ENCODE measurements around the gene ITPR2. TPM values are rescaled to one million over a fixed set of nuclear protein-coding genes. Genes with fewer than 3 reads are reported as not detected.

Gene ITPR2
- total RNA-seq, 1 experiment from 2014 or later = 16.5 TPM

- DNase-seq (ENCODE audit: low read depth) = no peak
- in situ Hi-C loops (cut with HindIII; ENCODE audit: low pct_unique_long_range_greater_than_20kb, low sequenced_read_pairs) = no loop called here
These were observed 332.9 kb downstream of the ITPR2 start for GRCh38 chr12:26499979-26500640.

GRCh38 chr12:26496170-26496569 lies 336.8 kb downstream of the ITPR2 start:
- in situ Hi-C loops (cut with HindIII; ENCODE audit: low pct_unique_long_range_greater_than_20kb, low sequenced_read_pairs) = no loop called here
- DNase-seq (ENCODE audit: low read depth) = no peak

GRCh38 chr12:26493656-26494055 lies 339.3 kb downstream of the ITPR2 start:
- in situ Hi-C loops (cut with HindIII; ENCODE audit: low pct_unique_long_range_greater_than_20kb, low sequenced_read_pairs) = no loop called here
- DNase-seq (ENCODE audit: low read depth) = peak; percentile 83

GRCh38 chr12:26492406-26492805 lies 340.6 kb downstream of the ITPR2 start:
- in situ Hi-C loops (cut with HindIII; ENCODE audit: low pct_unique_long_range_greater_than_20kb, low sequenced_read_pairs) = no loop called here
- peak; percentile 68 for DNase-seq (ENCODE audit: low read depth)

GRCh38 chr12:26489908-26490307 lies 343.1 kb downstream of the ITPR2 start:
- DNase-seq (ENCODE audit: low read depth) = no peak
- in situ Hi-C loops (cut with HindIII; ENCODE audit: low pct_unique_long_range_greater_than_20kb, low sequenced_read_pairs) = no loop called here

- no peak for DNase-seq (ENCODE audit: low read depth)
- in situ Hi-C loops (cut with HindIII; ENCODE audit: low pct_unique_long_range_greater_than_20kb, low sequenced_read_pairs) = no loop called here
These were observed 344.6 kb downstream of the ITPR2 start for GRCh38 chr12:26488351-26488750.

GRCh38 chr12:26473291-26473690 lies 359.7 kb downstream of the ITPR2 start:
- peak; percentile 72 for DNase-seq (ENCODE audit: low read depth)
- in situ Hi-C loops (cut with HindIII; ENCODE audit: low pct_unique_long_range_greater_than_20kb, low sequenced_read_pairs) = no loop called here

- DNase-seq (ENCODE audit: low read depth) = peak; percentile 19
- in situ Hi-C loops (cut with HindIII; ENCODE audit: low pct_unique_long_range_greater_than_20kb, low sequenced_read_pairs) = no loop called here
These were observed 361.4 kb downstream of the ITPR2 start for GRCh38 chr12:26471560-26471959.

- DNase-seq (ENCODE audit: low read depth) = no peak
- in situ Hi-C loops (cut with HindIII; ENCODE audit: low pct_unique_long_range_greater_than_20kb, low sequenced_read_pairs) = no loop called here
These were observed 363.4 kb downstream of the ITPR2 start for GRCh38 chr12:26469421-26470180.

GRCh38 chr12:26467351-26467750 lies 365.6 kb downstream of the ITPR2 start:
- DNase-seq (ENCODE audit: low read depth) = no peak
- in situ Hi-C loops (cut with HindIII; ENCODE audit: low pct_unique_long_range_greater_than_20kb, low sequenced_read_pairs) = no loop called here

GRCh38 chr12:26466726-26467125 lies 366.3 kb downstream of the ITPR2 start:
- in situ Hi-C loops (cut with HindIII; ENCODE audit: low pct_unique_long_range_greater_than_20kb, low sequenced_read_pairs) = no loop called here
- no peak for DNase-seq (ENCODE audit: low read depth)

GRCh38 chr12:26465419-26466097 lies 367.4 kb downstream of the ITPR2 start:
- no peak for DNase-seq (ENCODE audit: low read depth)
- in situ Hi-C loops (cut with HindIII; ENCODE audit: low pct_unique_long_range_greater_than_20kb, low sequenced_read_pairs) = no loop called here

GRCh38 chr12:26461776-26462175 lies 371.2 kb downstream of the ITPR2 start:
- in situ Hi-C loops (cut with HindIII; ENCODE audit: low pct_unique_long_range_greater_than_20kb, low sequenced_read_pairs) = no loop called here
- DNase-seq (ENCODE audit: low read depth) = no peak

- in situ Hi-C loops (cut with HindIII; ENCODE audit: low pct_unique_long_range_greater_than_20kb, low sequenced_read_pairs) = no loop called here
- DNase-seq (ENCODE audit: low read depth) = no peak
These were observed 372.6 kb downstream of the ITPR2 start for GRCh38 chr12:26460361-26460760.

GRCh38 chr12:26455936-26456574 lies 376.9 kb downstream of the ITPR2 start:
- DNase-seq (ENCODE audit: low read depth) = no peak
- in situ Hi-C loops (cut with HindIII; ENCODE audit: low pct_unique_long_range_greater_than_20kb, low sequenced_read_pairs) = no loop called here

- no peak for DNase-seq (ENCODE audit: low read depth)
- in situ Hi-C loops (cut with HindIII; ENCODE audit: low pct_unique_long_range_greater_than_20kb, low sequenced_read_pairs) = no loop called here
These were observed 379.7 kb downstream of the ITPR2 start for GRCh38 chr12:26453246-26453645.

- in situ Hi-C loops (cut with HindIII; ENCODE audit: low pct_unique_long_range_greater_than_20kb, low sequenced_read_pairs) = no loop called here
- no peak for DNase-seq (ENCODE audit: low read depth)
These were observed 380.5 kb downstream of the ITPR2 start for GRCh38 chr12:26452511-26452910.

- no peak for DNase-seq (ENCODE audit: low read depth)
- in situ Hi-C loops (cut with HindIII; ENCODE audit: low pct_unique_long_range_greater_than_20kb, low sequenced_read_pairs) = no loop called here
These were observed 381.2 kb downstream of the ITPR2 start for GRCh38 chr12:26451763-26452162.

GRCh38 chr12:26445909-26446308 lies 387.1 kb downstream of the ITPR2 start:
- in situ Hi-C loops (cut with HindIII; ENCODE audit: low pct_unique_long_range_greater_than_20kb, low sequenced_read_pairs) = no loop called here
- DNase-seq (ENCODE audit: low read depth) = no peak

Data from Caki2 (cell line).